Caco-2 (cell line): Measurements from ENCODE around the gene MT1M. TPM values are rescaled to one million over a fixed set of nuclear protein-coding genes. Genes with fewer than 3 reads are reported as not detected.

ENCODE experiments used
- BruUV-seq: library from RNA; stranded (reverse); fragments of 400-500 nt; replicated peaks from 2 replicates; lab custom pipeline; 2021; lab: Mats Ljungman, UMichigan
- CTCF ChIA-PET: fragments of 300-600 bp; sonication (Branson Sonifier 250); formaldehyde crosslinking; loops from one replicate; lab custom pipeline; 2022; ENCODE audit warnings: antibody characterized with exemption; lab: Charles Lee
- POLR2A ChIA-PET: fragments of 300-600 bp; sonication (Branson Sonifier 250); formaldehyde crosslinking; loops from one replicate; lab custom pipeline; 2022; ENCODE audit warnings: antibody characterized with exemption; lab: Charles Lee
- DNase-seq, 2 experiments: peaks; one replicate each; pipeline versions ENCODE4 v3.0.0 to v3.0.0-alpha.2; 2020 to 2022
- H3K27me3 ChIP-seq: replicated peaks from 2 replicates; pipeline ENCODE4 v1.6.0; 2011; ENCODE audit warnings: low read length; ENCODE audit not compliant: control insufficient read depth, insufficient read depth
- H3K36me3 ChIP-seq: 2 replicates; pipeline ENCODE4 v1.5.1; 2011; ENCODE audit warnings: low read length; ENCODE audit not compliant: control insufficient read depth, insufficient read depth
- H3K4me1 ChIP-seq: fragments of 250-450 bp; sonication (Bioruptor Pico); 2 replicates; pipeline ENCODE4 v1.5.1; 2020; ENCODE audit warnings: mild to moderate bottlenecking
- H3K4me3 ChIP-seq: 2 replicates; pipeline ENCODE4 v1.5.1; 2011; ENCODE audit warnings: low read depth, mild to moderate bottlenecking, control low read depth, low read length
- H3K9me3 ChIP-seq: fragments of 250-450 bp; sonication (Bioruptor Pico); 2 replicates; pipeline ENCODE4 v1.5.1; 2020; ENCODE audit warnings: mild to moderate bottlenecking, moderate library complexity
- H3K27ac Mint-ChIP-seq: one replicate; pipeline ENCODE4 v1.8.0; 2022; ENCODE audit warnings: mixed read lengths; ENCODE audit not compliant: unreplicated experiment
- H3K27me3 Mint-ChIP-seq: one replicate; pipeline ENCODE4 v1.8.0; 2022; ENCODE audit warnings: mixed read lengths; ENCODE audit not compliant: insufficient read depth, unreplicated experiment
- H3K36me3 Mint-ChIP-seq: one replicate; pipeline ENCODE4 v1.8.0; 2022; ENCODE audit warnings: mild to moderate bottlenecking, mixed read lengths; ENCODE audit not compliant: insufficient read depth, unreplicated experiment
- H3K4me1 Mint-ChIP-seq: one replicate; pipeline ENCODE4 v1.8.0; 2022; ENCODE audit warnings: low read depth, mixed read lengths; ENCODE audit not compliant: unreplicated experiment
- H3K4me3 Mint-ChIP-seq: one replicate; pipeline ENCODE4 v1.8.0; 2022; ENCODE audit warnings: mild to moderate bottlenecking, moderate library complexity, mixed read lengths; ENCODE audit not compliant: unreplicated experiment
- H3K9me3 Mint-ChIP-seq: one replicate; pipeline ENCODE4 v1.8.0; 2022; ENCODE audit warnings: mixed read lengths; ENCODE audit not compliant: unreplicated experiment
- CTCF ChIP-seq, 2 experiments: fragments of 200-600 bp in 1 of 2; IDR thresholded peaks; 1 replicate in 1 of 2; 2 replicates in 1 of 2; pipeline versions ENCODE4 v1.5.1 to v1.8.0; 2011 to 2022; ENCODE audit warnings: antibody characterized with exemption in 1 of 2, control low read depth in 1 of 2, inconsistent platforms in 1 of 2, low read depth in 1 of 2, low read length in 1 of 2, mild to moderate bottlenecking in 1 of 2, moderate library complexity in 1 of 2; ENCODE audit not compliant: insufficient read depth in 1 of 2, severe bottlenecking in 1 of 2, unreplicated experiment in 1 of 2
- intact Hi-C: fragments of 100-400 bp; cut with micrococcal nuclease; formaldehyde crosslinking; loops from one replicate; pipeline ENCODE4 v1.10.0; 2022; ENCODE audit not compliant: unreplicated experiment
- total RNA-seq: library from RNA; stranded (reverse); gene quantifications from 2 replicates; pipeline ENCODE4 v1.2.3, GENCODE V29; 2022

MT1M gene
- total RNA-seq, 1 experiment from 2014 or later = not detected

- intact Hi-C loops = loop anchor here (1.0 to 5.0 kb wide), 3 partner anchors 8 to 50 kb away; partner anchors contain the start of gene MT2A
- BruUV-seq = no TSS peak
- Histone ChIP-seq H3K27me3 (no peaks in the 10 kb centered on the region; the same call in 1 of the 2 replicates), H3K9me3 (no peaks in the 10 kb centered on the region), H3K36me3 (no peaks in the 10 kb centered on the region), H3K4me3 (peak within 1 kb of the TSS; percentile 69), H3K4me1 (peaks cover 11% of the 10 kb centered on the region)
- H3K4me3 Mint-ChIP-seq = peak within 1 kb of the TSS; percentile 81
- no peaks in the 10 kb centered on the region for H3K9me3 Mint-ChIP-seq
- H3K36me3 Mint-ChIP-seq = peaks cover 5% of the 10 kb centered on the region
- peak; percentile 88 to 97 for DNase-seq
- ChIA-PET POLR2A (interaction anchor here (0.6 to 0.8 kb wide), 10 partner anchors 17 to 647 kb away, joined by 3 to 9 read pairs (median 4); partner anchors contain the start of gene MT2A), CTCF (interaction anchor here (0.6 to 1.5 kb wide), 10 partner anchors 13 to 301 kb away, joined by 3 to 10 read pairs (median 4); partner anchors contain the start of genes NUDT21 and OGFOD1)
- peak in 1 of 2 experiments; percentile 9 for TF ChIP-seq CTCF (IDR thresholded peaks at IDR 0.05; ENCODE audit: insufficient read depth in 1 of 2, low read depth in 1 of 2, low read length in 1 of 2, severe bottlenecking in 1 of 2, unreplicated experiment in 1 of 2)
- H3K27ac Mint-ChIP-seq = no peak within 1 kb of the TSS
- H3K4me1 Mint-ChIP-seq = no peaks in the 10 kb centered on the region
- H3K27me3 Mint-ChIP-seq = peaks cover 13% of the 10 kb centered on the region
Measured at GRCh38 chr16:56657555-56658326, 25.3 kb downstream of the MT1M start, which contains the start of gene MT1F. TSS of gene MT1F (plus strand) at chr16:56657959. CDS start at chr16:56658059, 100 bp downstream.

DNA sequence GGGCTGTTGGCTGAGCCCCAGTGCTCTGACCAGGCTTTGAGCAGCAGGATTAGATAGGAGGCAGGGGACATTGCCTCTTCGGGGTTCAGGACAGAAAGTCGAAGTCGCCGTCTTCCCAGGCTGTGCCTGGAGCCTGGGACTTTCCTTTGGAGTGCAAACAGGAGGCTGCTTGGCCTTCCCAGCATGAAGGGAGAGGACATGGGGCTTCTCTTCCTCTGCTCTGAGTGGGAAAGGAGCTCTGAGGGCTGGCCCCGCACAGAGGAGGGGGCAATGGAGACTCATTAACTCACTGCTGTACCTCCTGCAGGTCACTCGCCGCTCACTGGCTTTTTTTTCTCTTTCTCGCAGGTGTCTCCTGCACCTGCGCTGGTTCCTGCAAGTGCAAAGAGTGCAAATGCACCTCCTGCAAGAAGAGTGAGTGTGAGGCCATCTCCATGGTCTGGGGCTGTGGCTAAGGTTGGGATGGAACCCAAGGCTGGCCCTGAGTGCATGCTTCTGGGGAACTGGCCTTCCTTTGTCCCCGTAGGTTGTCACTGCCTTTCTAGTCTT is 25.9 kb downstream of the MT1M start:
- intact Hi-C loops = loop anchor here (5.0 kb wide), 2 partner anchors 44 to 51 kb away; partner anchors contain the start of gene MT2A
- Histone ChIP-seq H3K4me3 (peak overlapping the region; percentile 69), H3K4me1 (peaks cover 11% of the 10 kb centered on the region), H3K27me3 (no peaks in the 10 kb centered on the region; the same call in 1 of the 2 replicates), H3K9me3 (no peaks in the 10 kb centered on the region), H3K36me3 (no peaks in the 10 kb centered on the region)
- BruUV-seq = no TSS peak
- ChIA-PET CTCF (interaction anchor here (1.2 to 1.5 kb wide), 2 partner anchors 15 to 43 kb away, joined by 4 to 5 read pairs; no protein-coding TSS in a partner anchor), POLR2A (no interaction called here)
- DNase-seq = no peak
- Mint-ChIP-seq H3K4me1 (no peaks in the 10 kb centered on the region), H3K27ac (no peak overlapping the region), H3K36me3 (peaks cover 5% of the 10 kb centered on the region), H3K27me3 (peaks cover 13% of the 10 kb centered on the region), H3K9me3 (no peaks in the 10 kb centered on the region), H3K4me3 (peak overlapping the region; percentile 81)
- TF ChIP-seq CTCF (IDR thresholded peaks at IDR 0.05; ENCODE audit: insufficient read depth in 1 of 2, low read depth in 1 of 2, low read length in 1 of 2, severe bottlenecking in 1 of 2, unreplicated experiment in 1 of 2) = no peak
